Tibial nerve (tissue), 4 donors: Measurements from ENCODE around the gene RUNX2.

Experiments used
- EP300 ChIP-seq, 2 donors: sonication (generic); formaldehyde crosslinking; IDR thresholded peaks; one replicate each; pipeline ENCODE4 v1.6.1; 2017; ENCODE audit warnings: antibody characterized with exemption in 2 of 2, mild to moderate bottlenecking in 1 of 2
- POLR2A ChIP-seq, 2 donors: fragments of 450-650 bp; IDR thresholded peaks; one replicate each; pipeline ENCODE4 v1.6.1; 2017; ENCODE audit warnings: antibody characterized with exemption in 2 of 2, mild to moderate bottlenecking in 2 of 2, moderate library complexity in 2 of 2
- TF ChIP-seq, protein P1 (sequence below), 5 experiments: fragments of 200-600 bp in 3 of 5; fragments of 450-650 bp in 2 of 5; sonication (generic) in 3 of 5; IDR thresholded peaks; one replicate each; pipeline ENCODE4 v1.5.1; 2016 to 2019; ENCODE audit warnings: antibody characterized with exemption in 5 of 5, mild to moderate bottlenecking in 3 of 5, moderate library complexity in 2 of 5

DNA sequence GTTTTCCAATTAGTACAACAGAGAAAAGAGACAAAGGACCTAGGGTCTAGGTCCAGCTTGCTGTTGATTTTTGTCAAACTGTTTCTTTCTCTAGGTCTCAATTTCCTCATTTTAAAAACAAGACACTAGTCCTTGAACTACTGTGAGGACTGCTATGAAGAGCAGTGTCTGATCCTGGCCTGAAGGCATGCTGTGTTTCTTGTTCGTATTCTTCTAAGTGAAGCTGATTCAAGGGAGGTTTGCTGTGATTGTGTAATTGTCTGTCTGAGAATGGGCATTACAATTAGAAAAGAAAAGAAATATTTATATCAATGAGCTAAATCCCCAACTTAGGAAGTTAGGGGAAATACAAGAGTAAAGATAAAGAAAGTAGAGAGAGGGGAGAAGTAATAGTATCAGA lies 277.8 kb downstream of the RUNX2 start:
- TF ChIP-seq, protein P1, sequence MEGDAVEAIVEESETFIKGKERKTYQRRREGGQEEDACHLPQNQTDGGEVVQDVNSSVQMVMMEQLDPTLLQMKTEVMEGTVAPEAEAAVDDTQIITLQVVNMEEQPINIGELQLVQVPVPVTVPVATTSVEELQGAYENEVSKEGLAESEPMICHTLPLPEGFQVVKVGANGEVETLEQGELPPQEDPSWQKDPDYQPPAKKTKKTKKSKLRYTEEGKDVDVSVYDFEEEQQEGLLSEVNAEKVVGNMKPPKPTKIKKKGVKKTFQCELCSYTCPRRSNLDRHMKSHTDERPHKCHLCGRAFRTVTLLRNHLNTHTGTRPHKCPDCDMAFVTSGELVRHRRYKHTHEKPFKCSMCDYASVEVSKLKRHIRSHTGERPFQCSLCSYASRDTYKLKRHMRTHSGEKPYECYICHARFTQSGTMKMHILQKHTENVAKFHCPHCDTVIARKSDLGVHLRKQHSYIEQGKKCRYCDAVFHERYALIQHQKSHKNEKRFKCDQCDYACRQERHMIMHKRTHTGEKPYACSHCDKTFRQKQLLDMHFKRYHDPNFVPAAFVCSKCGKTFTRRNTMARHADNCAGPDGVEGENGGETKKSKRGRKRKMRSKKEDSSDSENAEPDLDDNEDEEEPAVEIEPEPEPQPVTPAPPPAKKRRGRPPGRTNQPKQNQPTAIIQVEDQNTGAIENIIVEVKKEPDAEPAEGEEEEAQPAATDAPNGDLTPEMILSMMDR (IDR thresholded peaks at IDR 0.05), result no peak
- TF ChIP-seq POLR2A (IDR thresholded peaks at IDR 0.05) (no peak), EP300 (IDR thresholded peaks at IDR 0.05) (no peak)
